DND-41 (cell line): ENCODE data around the gene GNAZ.

Experiments used
- ATAC-seq: fragments of 200-7000 bp; cut with Tn5 transposase; 3 replicates; pipeline ENCODE4 v1.9.1; 2021; ENCODE audit warnings: low read depth; ENCODE audit not compliant: insufficient read depth
- DNase-seq: peaks from one replicate; pipeline ENCODE4 v3.0.0-alpha.2; 2020
- H2AFZ ChIP-seq: 2 replicates; pipeline ENCODE4 v1.6.0; 2012; ENCODE audit warnings: low read depth, low read length
- H3K27ac ChIP-seq: 2 replicates; pipeline ENCODE4 v1.5.1; 2012; ENCODE audit warnings: low read length, inconsistent platforms
- H3K27me3 ChIP-seq: fragments of 200-600 bp; sonication (generic); 2 replicates; pipeline ENCODE4 v1.6.0; 2012; ENCODE audit warnings: low read length, mild to moderate bottlenecking, inconsistent platforms; ENCODE audit not compliant: insufficient read depth, poor library complexity
- H3K36me3 ChIP-seq: 2 replicates; pipeline ENCODE4 v1.5.1; 2012; ENCODE audit warnings: low read length, inconsistent platforms; ENCODE audit not compliant: insufficient read depth
- H3K4me1 ChIP-seq: 2 replicates; pipeline ENCODE4 v1.5.1; 2012; ENCODE audit warnings: mild to moderate bottlenecking, low read length; ENCODE audit not compliant: insufficient read depth
- H3K4me2 ChIP-seq: 2 replicates; pipeline ENCODE4 v1.6.0; 2012; ENCODE audit warnings: mild to moderate bottlenecking, moderate library complexity, low read length, inconsistent platforms; ENCODE audit not compliant: insufficient read depth
- H3K4me3 ChIP-seq, 2 experiments: fragments of 200-600 bp in 1 of 2; shearing (Covaris generic) in 1 of 2; 2 replicates each; pipeline ENCODE4 v1.5.1; 2012 to 2016; ENCODE audit warnings: inconsistent platforms in 2 of 2, low read length in 2 of 2, mild to moderate bottlenecking in 2 of 2, low read depth in 1 of 2, moderate library complexity in 1 of 2
- H3K79me2 ChIP-seq: 2 replicates; pipeline ENCODE4 v1.6.0; 2012; ENCODE audit warnings: low read length, inconsistent platforms; ENCODE audit not compliant: insufficient read depth
- H3K9ac ChIP-seq: 2 replicates; pipeline ENCODE4 v1.6.0; 2012; ENCODE audit warnings: low read depth, mild to moderate bottlenecking, inconsistent platforms, low read length, moderate library complexity
- H3K9me3 ChIP-seq: 2 replicates; pipeline ENCODE4 v1.5.1; 2012; ENCODE audit warnings: low read length, moderate library complexity, mild to moderate bottlenecking, inconsistent platforms; ENCODE audit not compliant: insufficient read depth, severe bottlenecking
- H4K20me1 ChIP-seq: 2 replicates; pipeline ENCODE4 v1.6.0; 2012; ENCODE audit warnings: low read length; ENCODE audit not compliant: insufficient read depth
- CTCF ChIP-seq: IDR thresholded peaks from 2 replicates; pipeline ENCODE4 v1.5.1; 2012; ENCODE audit warnings: borderline replicate concordance, low read length, moderate library complexity, mild to moderate bottlenecking; ENCODE audit not compliant: poor library complexity, severe bottlenecking; ENCODE audit errors: extremely low read depth
- EZH2 ChIP-seq: IDR thresholded peaks from 3 replicates; pipeline ENCODE4 v1.6.1; 2012; ENCODE audit warnings: borderline replicate concordance, low read depth, mild to moderate bottlenecking, moderate library complexity, low read length, inconsistent platforms; ENCODE audit not compliant: severe bottlenecking

Gene GNAZ

GRCh38 chr22:23155143-23155542, 84.8 kb downstream of the GNAZ start:
- H3K4me2 ChIP-seq: no peak overlapping the region
- no peak for TF ChIP-seq EZH2
- TF ChIP-seq CTCF: no peak
- no peak overlapping the region for H3K4me3 ChIP-seq
- no peak overlapping the region for H3K9ac ChIP-seq
- H3K9me3 ChIP-seq: no peaks in the 10 kb centered on the region
- H3K79me2 ChIP-seq: no peaks in the 10 kb centered on the region
- no peaks in the 10 kb centered on the region for H3K36me3 ChIP-seq
- H3K27ac ChIP-seq: no peak overlapping the region
- ATAC-seq: no peak
- no peaks in the 10 kb centered on the region for H4K20me1 ChIP-seq
- no peaks in the 10 kb centered on the region for H3K27me3 ChIP-seq
- H3K4me1 ChIP-seq: no peaks in the 10 kb centered on the region
- H2AFZ ChIP-seq: no peak overlapping the region
- DNase-seq: no peak

GRCh38 chr22:23155831-23156230, 85.5 kb downstream of the GNAZ start:
- Histone ChIP-seq H3K27ac (no peak overlapping the region), H3K27me3 (no peaks in the 10 kb centered on the region), H3K4me3 (no peak overlapping the region), H3K79me2 (no peaks in the 10 kb centered on the region), H2AFZ (no peak overlapping the region), H3K4me1 (no peaks in the 10 kb centered on the region), H3K9ac (no peak overlapping the region), H4K20me1 (no peaks in the 10 kb centered on the region), H3K4me2 (no peak overlapping the region), H3K9me3 (no peaks in the 10 kb centered on the region), H3K36me3 (no peaks in the 10 kb centered on the region)
- ATAC-seq (no peak), DNase-seq (no peak)
- TF ChIP-seq EZH2: no peak
- TF ChIP-seq CTCF: no peak

- H3K9me3 ChIP-seq: no peaks in the 10 kb centered on the region
- H3K4me1 ChIP-seq: no peaks in the 10 kb centered on the region
- H2AFZ ChIP-seq: no peak overlapping the region
- ATAC-seq: no peak
- no peak for DNase-seq
- no peaks in the 10 kb centered on the region for H3K27me3 ChIP-seq
- H3K4me3 ChIP-seq: no peak overlapping the region
- no peaks in the 10 kb centered on the region for H3K79me2 ChIP-seq
- no peaks in the 10 kb centered on the region for H3K36me3 ChIP-seq
- no peak overlapping the region for H3K27ac ChIP-seq
- H3K9ac ChIP-seq: no peak overlapping the region
- no peak overlapping the region for H3K4me2 ChIP-seq
- TF ChIP-seq CTCF (no peak), EZH2 (no peak)
- no peaks in the 10 kb centered on the region for H4K20me1 ChIP-seq
These were observed 86.0 kb downstream of the GNAZ start for GRCh38 chr22:23156286-23156685.
